Stimulated activated CD8-positive, alpha-beta memory T cell treated with anti-CD3 and anti-CD28 coated beads, Interleukin-7, amount 100 ng/mL, for 1 hour (primary cell): Measurements from ENCODE around the gene FKBP15.
"Not testable (repeated sequence)": the region's sequence is repeated elsewhere in the genome, so short reads cannot be mapped to it uniquely, and the experiment has no call there.

Experiments
- DNase-seq, 2 donors: peaks; one replicate each; pipeline ENCODE4 v3.0.0-alpha.2; 2020; ENCODE audit warnings: low read depth in 2 of 2

The FKBP15 gene

DNA sequence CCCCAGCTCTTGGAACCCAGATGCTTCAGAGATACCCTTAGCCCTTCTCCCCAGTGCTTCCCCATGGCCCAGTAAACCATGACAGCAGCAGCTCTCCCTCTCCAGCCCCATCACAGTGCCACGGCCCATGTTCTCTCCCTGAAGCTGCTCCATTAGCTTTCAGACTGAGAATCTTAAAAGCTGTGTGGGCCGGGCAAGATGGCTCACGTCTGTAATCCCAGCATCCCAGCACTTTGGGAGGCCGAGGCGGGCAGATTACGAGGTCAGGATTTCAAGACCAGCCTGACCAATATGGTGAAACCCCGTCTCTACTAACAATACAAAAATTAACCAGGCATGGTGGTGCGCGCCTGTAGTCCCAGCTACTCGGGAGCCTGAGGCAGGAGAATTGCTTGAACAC, 71.5 kb downstream of the FKBP15 start:
- DNase-seq: not testable (repeated sequence)

GRCh38 chr9:113148781-113149510, 72.1 kb downstream of the FKBP15 start:
- no peak for DNase-seq

GRCh38 chr9:113148372-113148705, 72.7 kb downstream of the FKBP15 start:
- no peak for DNase-seq

DNA sequence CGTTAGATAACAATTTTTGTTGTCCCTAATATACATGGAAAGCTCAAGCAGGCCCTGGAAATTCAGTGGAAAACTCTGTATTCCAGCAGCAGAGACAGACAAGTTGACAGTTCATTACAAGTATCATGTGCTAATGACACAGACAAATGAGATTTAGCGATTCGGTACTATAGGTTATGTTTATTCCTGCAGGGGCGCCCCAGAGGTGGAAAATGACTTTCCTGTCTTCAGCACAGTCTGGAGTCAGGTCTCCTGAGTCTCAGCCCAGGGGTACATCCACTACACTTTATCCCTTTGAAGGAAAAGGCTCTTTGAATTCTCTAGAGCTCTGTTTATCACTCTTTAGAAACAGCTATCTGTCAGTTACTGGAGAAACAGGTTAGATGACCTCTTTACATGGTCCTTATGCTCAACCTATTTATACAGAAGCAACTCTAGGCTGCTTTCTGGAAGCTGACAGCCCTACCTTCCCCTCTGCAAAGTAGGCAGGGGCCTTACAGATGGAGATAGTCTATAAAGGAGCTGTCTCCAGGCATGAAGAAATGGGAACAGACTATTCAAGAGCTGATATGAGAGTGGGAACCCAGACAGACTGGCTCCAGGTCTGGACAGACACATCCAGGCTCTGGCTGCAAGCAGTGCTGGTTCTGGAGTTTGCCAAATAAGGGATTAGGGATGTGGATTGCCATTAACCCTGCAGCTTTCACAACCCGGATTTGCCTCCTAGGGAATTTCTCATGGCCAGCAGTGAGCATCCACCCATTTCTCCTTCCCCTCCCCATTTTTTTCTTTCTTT, 77.4 kb downstream of the FKBP15 start:
- no peak for DNase-seq

DNA sequence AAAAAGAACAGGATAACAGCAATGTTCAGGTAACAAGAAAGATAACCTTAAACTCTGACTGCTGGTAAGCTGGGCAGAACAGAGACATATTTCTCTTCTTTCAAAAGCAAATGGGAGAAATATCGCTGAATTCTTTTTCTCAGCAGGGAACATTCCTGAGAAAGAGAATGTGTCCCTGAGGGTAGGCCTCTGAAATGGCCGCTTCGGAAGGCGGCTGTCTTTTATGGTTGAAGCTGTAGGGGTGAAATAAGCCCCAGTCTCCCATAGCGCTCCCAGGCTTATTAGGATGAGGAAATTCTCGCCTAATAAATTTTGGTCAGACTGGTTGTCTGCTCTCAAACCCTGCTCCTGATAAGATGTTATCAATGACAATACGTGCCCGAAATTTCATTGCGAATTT, 80.2 kb downstream of the FKBP15 start:
- not testable (repeated sequence) for DNase-seq

DNA sequence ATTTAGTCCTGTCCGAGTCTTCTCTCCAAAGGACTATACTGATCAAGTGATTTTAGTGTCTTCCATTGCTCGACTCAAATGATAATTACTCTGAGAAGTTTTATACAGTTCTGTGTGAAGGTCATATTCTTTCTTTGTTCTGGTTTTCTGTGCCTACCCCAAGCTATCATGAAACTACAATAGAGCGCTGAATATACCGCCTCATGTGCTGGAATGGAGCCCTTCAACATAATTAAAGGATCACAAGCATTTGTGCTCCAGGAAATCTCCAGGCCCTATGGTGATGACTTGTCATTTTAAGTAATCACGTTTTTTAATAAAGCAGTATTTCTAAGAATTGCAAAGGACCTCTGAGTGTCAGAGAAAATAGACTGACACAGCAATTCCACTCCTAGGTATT, 81.1 kb downstream of the FKBP15 start:
- no peak for DNase-seq

GRCh38 chr9:113139225-113139829, 81.8 kb downstream of the FKBP15 start:
- no peak for DNase-seq

GRCh38 chr9:113138760-113139159, 82.3 kb downstream of the FKBP15 start:
- no peak for DNase-seq

- no peak for DNase-seq
Measured at GRCh38 chr9:113137196-113138168, 83.6 kb downstream of the FKBP15 start.

GRCh38 chr9:113131689-113132151, 89.4 kb downstream of the FKBP15 start:
- DNase-seq: no peak

DNA sequence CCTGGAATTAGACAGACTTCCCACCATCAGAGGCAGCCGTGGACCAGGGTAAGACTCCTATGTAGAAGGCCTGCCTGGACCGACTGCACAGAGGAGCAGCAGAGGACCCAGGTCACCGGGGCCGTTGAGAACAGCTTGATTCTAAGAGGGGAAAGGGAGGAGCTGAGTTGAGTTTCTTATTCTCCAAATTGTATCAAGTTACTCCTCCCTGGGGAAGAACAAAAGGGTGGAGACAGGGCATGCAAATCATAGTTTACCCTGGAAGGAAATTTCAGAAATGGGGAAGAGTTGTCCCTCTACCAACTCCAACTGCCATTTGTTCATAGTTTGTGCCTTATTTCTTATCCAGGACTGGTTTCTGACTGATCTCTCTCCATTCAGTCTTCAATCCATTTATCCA, 91.2 kb downstream of the FKBP15 start:
- DNase-seq: no peak

DNA sequence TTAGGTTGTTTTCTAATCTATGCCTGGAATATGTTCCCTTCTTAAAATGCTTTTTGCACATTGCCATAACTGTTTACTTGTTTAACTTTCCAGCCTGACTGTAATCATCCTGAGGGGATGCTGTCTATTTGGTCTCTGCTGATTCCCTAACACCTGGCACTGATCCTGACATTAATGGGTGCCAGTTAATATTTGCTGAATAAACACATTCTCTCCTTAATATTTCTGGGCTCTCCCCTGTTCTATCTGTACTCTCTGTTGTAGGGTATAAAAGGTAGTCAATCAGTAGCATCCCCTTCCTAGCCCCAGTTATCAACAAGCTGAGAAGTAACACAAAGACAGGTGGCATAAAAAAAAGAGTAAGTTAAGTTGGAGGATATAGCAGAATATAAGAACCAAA, 91.6 kb downstream of the FKBP15 start:
- DNase-seq: no peak

DNA sequence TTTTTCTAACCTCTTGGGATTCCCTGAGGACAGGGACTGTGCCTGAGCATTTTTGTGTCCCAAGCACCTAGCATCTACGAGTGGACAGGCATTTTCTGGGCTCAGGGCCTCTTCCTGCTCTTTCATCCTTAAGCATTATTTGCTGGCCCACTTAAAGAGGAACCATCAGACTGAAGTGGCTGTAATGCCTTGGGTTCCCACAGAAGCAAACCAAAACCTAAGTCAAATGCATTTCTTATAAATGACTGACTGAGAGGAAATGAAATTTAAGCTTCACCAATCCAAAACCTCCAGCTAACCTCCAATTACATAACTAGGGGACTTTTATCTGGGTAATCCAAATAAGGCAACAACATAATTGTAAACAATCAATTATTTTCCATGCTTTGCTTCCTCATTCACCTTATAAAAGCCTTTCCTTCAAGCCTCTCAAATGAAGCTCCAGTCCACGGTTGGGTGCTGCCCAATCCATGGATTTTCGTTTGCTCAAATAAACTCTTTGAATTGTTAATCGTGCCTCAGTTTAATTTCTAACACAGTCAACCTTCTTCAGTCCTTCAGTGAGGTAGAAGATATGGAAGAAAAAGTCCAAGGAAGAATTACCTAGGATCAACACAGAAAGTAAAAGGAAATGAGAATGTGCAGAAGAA, 95.6 kb downstream of the FKBP15 start:
- DNase-seq: no peak

- not testable (repeated sequence) for DNase-seq
Measured at GRCh38 chr9:113118829-113119228, 102.2 kb downstream of the FKBP15 start.
